IMR-90 (cell line): ENCODE data around the gene PIP4P1. TPM values are rescaled to one million over a fixed set of nuclear protein-coding genes. Genes with fewer than 3 reads are reported as not detected.

ENCODE experiments used
- ATAC-seq: fragments of 200-7000 bp; cut with Tn5 transposase; 2 replicates; pipeline ENCODE4 v1.9.1; 2020; ENCODE audit warnings: low read depth, mild to moderate bottlenecking, moderate library complexity
- BruUV-seq: library from RNA; stranded (reverse); fragments of 400-500 nt; replicated peaks from 2 replicates; lab custom pipeline; 2021; lab: Mats Ljungman, UMichigan
- CTCF ChIA-PET: fragments of 300-600 bp; formaldehyde crosslinking; extraction: SDS; loops from one replicate; lab custom pipeline; 2021; ENCODE audit warnings: antibody characterized with exemption; lab: Yijun Ruan, JAX
- POLR2A ChIA-PET: fragments of 300-600 bp; sonication (Branson Sonifier 250); formaldehyde crosslinking; loops from one replicate; lab custom pipeline; 2022; ENCODE audit warnings: antibody characterized with exemption; ENCODE audit not compliant: unreplicated experiment; lab: Charles Lee
- DNase-seq: peaks from one replicate; pipeline ENCODE4 v3.0.0; 2013
- H2AFZ ChIP-seq: replicated peaks from 2 replicates; pipeline ENCODE3; 2013; ENCODE audit warnings: low read length, mild to moderate bottlenecking; ENCODE audit not compliant: poor library complexity
- H2AK5ac ChIP-seq: 2 replicates; pipeline ENCODE4 v1.6.1; 2013; ENCODE audit warnings: low read depth, low read length, inconsistent platforms
- H2AK9ac ChIP-seq: replicated peaks from 2 replicates; pipeline ENCODE3; 2013; ENCODE audit warnings: mild to moderate bottlenecking, low read depth, low read length, moderate library complexity; ENCODE audit not compliant: poor library complexity
- H2BK120ac ChIP-seq: 2 replicates; pipeline ENCODE4 v1.6.1; 2013; ENCODE audit warnings: low read depth, low read length, inconsistent platforms
- H2BK15ac ChIP-seq: 3 replicates; pipeline ENCODE4 v1.6.1; 2013; ENCODE audit warnings: low read depth, low read length, inconsistent platforms
- H2BK20ac ChIP-seq: 2 replicates; pipeline ENCODE4 v1.6.1; 2013; ENCODE audit warnings: low read depth, mild to moderate bottlenecking, inconsistent platforms, low read length, moderate library complexity
- H2BK5ac ChIP-seq: 2 replicates; pipeline ENCODE4 v1.6.1; 2013; ENCODE audit warnings: mild to moderate bottlenecking, low read depth, low read length, inconsistent platforms; ENCODE audit not compliant: poor library complexity, severe bottlenecking
- H3K14ac ChIP-seq: replicated peaks from 2 replicates; pipeline ENCODE4 v1.6.1; 2013; ENCODE audit warnings: low read depth, low read length, inconsistent platforms
- H3K18ac ChIP-seq: 2 replicates; pipeline ENCODE4 v1.6.1; 2013; ENCODE audit warnings: low read depth, low read length, control low read depth
- H3K23ac ChIP-seq: 2 replicates; pipeline ENCODE4 v1.6.1; 2013; ENCODE audit warnings: low read depth, low read length, inconsistent platforms
- H3K27ac ChIP-seq: 2 replicates; pipeline ENCODE4 v1.5.1; 2013; ENCODE audit warnings: mild to moderate bottlenecking, control low read depth, low read length; ENCODE audit not compliant: insufficient read depth
- H3K27me3 ChIP-seq: 2 replicates; pipeline ENCODE4 v1.6.1; 2013; ENCODE audit warnings: low read length; ENCODE audit not compliant: control insufficient read depth, insufficient read depth
- H3K36me3 ChIP-seq: 2 replicates; pipeline ENCODE4 v1.6.1; 2013; ENCODE audit warnings: low read length, mixed read lengths; ENCODE audit not compliant: control insufficient read depth, insufficient read depth
- H3K4ac ChIP-seq: 2 replicates; pipeline ENCODE4 v1.6.1; 2013; ENCODE audit warnings: low read depth, low read length, inconsistent platforms
- H3K4me1 ChIP-seq: 2 replicates; pipeline ENCODE4 v1.6.1; 2013; ENCODE audit warnings: low read length, mixed read lengths; ENCODE audit not compliant: control insufficient read depth, insufficient read depth
- H3K4me2 ChIP-seq: 2 replicates; pipeline ENCODE4 v1.6.1; 2013; ENCODE audit warnings: low read depth, mild to moderate bottlenecking, control low read depth, low read length, moderate library complexity
- H3K4me3 ChIP-seq: 2 replicates; pipeline ENCODE4 v1.5.1; 2013; ENCODE audit warnings: low read depth, mild to moderate bottlenecking, control low read depth, low read length, moderate library complexity; ENCODE audit not compliant: insufficient read depth
- H3K56ac ChIP-seq: 2 replicates; pipeline ENCODE4 v1.6.1; 2013; ENCODE audit warnings: low read length, inconsistent platforms; ENCODE audit not compliant: insufficient read depth; ENCODE audit errors: extremely low read depth
- H3K79me1 ChIP-seq, 2 experiments: 2 replicates each; pipeline ENCODE4 v1.6.1; 2013; ENCODE audit warnings: low read length in 2 of 2, inconsistent platforms in 1 of 2, low read depth in 1 of 2
- H3K9ac ChIP-seq: 2 replicates; pipeline ENCODE4 v1.6.1; 2013; ENCODE audit warnings: low read depth, low read length, control low read depth
- H3K9me1 ChIP-seq: 2 replicates; pipeline ENCODE4 v1.6.1; 2013; ENCODE audit warnings: low read length, inconsistent platforms; ENCODE audit not compliant: insufficient read depth
- H3K9me3 ChIP-seq: 2 replicates; pipeline ENCODE4 v1.6.1; 2013; ENCODE audit warnings: low read length; ENCODE audit not compliant: control insufficient read depth, insufficient read depth
- H4K20me1 ChIP-seq: 2 replicates; pipeline ENCODE4 v1.6.1; 2013; ENCODE audit warnings: low read length, inconsistent platforms; ENCODE audit not compliant: insufficient read depth
- H4K5ac ChIP-seq: 2 replicates; pipeline ENCODE4 v1.6.1; 2013; ENCODE audit warnings: mild to moderate bottlenecking, low read depth, low read length, control low read depth
- H4K8ac ChIP-seq, 2 experiments: 2 replicates each; pipeline ENCODE4 v1.6.1; 2013; ENCODE audit warnings: low read depth in 2 of 2, low read length in 2 of 2, control low read depth in 1 of 2, inconsistent platforms in 1 of 2
- H4K91ac ChIP-seq: 2 replicates; pipeline ENCODE4 v1.6.1; 2013; ENCODE audit warnings: low read depth, low read length, inconsistent platforms; ENCODE audit not compliant: insufficient read depth
- CEBPB ChIP-seq: IDR thresholded peaks from 2 replicates; pipeline ENCODE4 v1.6.1; 2012; ENCODE audit warnings: low read depth, low read length, improper control_type of control experiment
- POLR2A ChIP-seq: IDR thresholded peaks from 2 replicates; pipeline ENCODE4 v1.6.1; 2012; ENCODE audit warnings: mild to moderate bottlenecking, low read depth, low read length
- RAD21 ChIP-seq: IDR thresholded peaks from 2 replicates; pipeline ENCODE4 v1.6.1; 2012; ENCODE audit warnings: low read length, improper control_type of control experiment
- RCOR1 ChIP-seq: IDR thresholded peaks from 2 replicates; pipeline ENCODE4 v1.6.1; 2012; ENCODE audit warnings: mild to moderate bottlenecking, low read length, improper control_type of control experiment; ENCODE audit not compliant: insufficient replicate concordance
- SMC3 ChIP-seq: fragments of 150-350 bp; IDR thresholded peaks from 2 replicates; pipeline ENCODE4 v1.6.1; 2016; ENCODE audit warnings: low read depth, mild to moderate bottlenecking, antibody characterized with exemption, low read length, moderate library complexity
- WGBS, 2 experiments: methylation state at CpG; one replicate each; pipeline versions ENCODE4 v1.1.5 to v1.1.7; 2013; ENCODE audit warnings: missing lambda C conversion rate in 2 of 2; ENCODE audit not compliant: insufficient read length in 1 of 2; ENCODE audit errors: extremely low coverage in 2 of 2; 5-methylcytosine and 5-hydroxymethylcytosine counted together
- dilution Hi-C: fragments of 300-500 bp; cut with HindIII; formaldehyde crosslinking; loops from one replicate; pipeline ENCODE4 v1.14.3; 2018; ENCODE audit warnings: low sequenced_read_pairs; ENCODE audit not compliant: unreplicated experiment
- in situ Hi-C: fragments of 300-500 bp; cut with MboI; formaldehyde crosslinking; loops from 3 replicates; pipeline ENCODE4 v1.14.3; 2019; ENCODE audit warnings: low sequenced_read_pairs, inconsistent platforms, mixed read lengths
- intact Hi-C: fragments of 100-400 bp; cut with micrococcal nuclease; formaldehyde crosslinking; loops from 2 replicates; pipeline ENCODE4 v1.10.0; 2022
- polyA plus RNA-seq, 3 experiments: library from polyadenylated mRNA; depleted of rRNA; stranded (reverse); fragments of >200 nt; gene quantifications; 2 replicates each; pipeline ENCODE4 v1.2.3, GENCODE V29; 2012; ENCODE audit warnings: low replicate concordance in 1 of 3
- total RNA-seq: library from RNA; depleted of rRNA; stranded (reverse); fragments of >200 nt; gene quantifications from 2 replicates; pipeline ENCODE4 v1.2.3, GENCODE V29; 2012
- TF ChIP-seq, protein P1 (sequence below): conservative IDR thresholded peaks from 2 replicates; pipeline ENCODE4 v1.5.1; 2012; ENCODE audit warnings: mild to moderate bottlenecking, low read depth, low read length, improper control_type of control experiment

The PIP4P1 gene
- total and polyA plus RNA-seq, 2 of the 4 experiments (the other 2 are of a cell fraction), result 15.2 to 27.8 TPM

GRCh38 chr14:20415782-20416206 lies 45.4 kb downstream of the PIP4P1 start:
- H4K8ac ChIP-seq, result peak overlapping the region in 1 of 2 experiments; percentile 41; a peak in 1 of 4 replicates
- dilution Hi-C loops, result no loop called here
- H3K4me2 ChIP-seq, result no peak overlapping the region
- H3K4me3 ChIP-seq, result no peak overlapping the region
- no peak overlapping the region for H2AK5ac ChIP-seq
- H4K91ac ChIP-seq, result no peak overlapping the region
- H4K5ac ChIP-seq, result peak overlapping the region; percentile 75; the same call in 1 of the 2 replicates
- TF ChIP-seq RAD21 (peak; percentile 51), RCOR1 (no peak), POLR2A (no peak), SMC3 (peak; percentile 53), CEBPB (peak; percentile 39; the same call in 1 of the 2 replicates)
- TF ChIP-seq, protein P1, sequence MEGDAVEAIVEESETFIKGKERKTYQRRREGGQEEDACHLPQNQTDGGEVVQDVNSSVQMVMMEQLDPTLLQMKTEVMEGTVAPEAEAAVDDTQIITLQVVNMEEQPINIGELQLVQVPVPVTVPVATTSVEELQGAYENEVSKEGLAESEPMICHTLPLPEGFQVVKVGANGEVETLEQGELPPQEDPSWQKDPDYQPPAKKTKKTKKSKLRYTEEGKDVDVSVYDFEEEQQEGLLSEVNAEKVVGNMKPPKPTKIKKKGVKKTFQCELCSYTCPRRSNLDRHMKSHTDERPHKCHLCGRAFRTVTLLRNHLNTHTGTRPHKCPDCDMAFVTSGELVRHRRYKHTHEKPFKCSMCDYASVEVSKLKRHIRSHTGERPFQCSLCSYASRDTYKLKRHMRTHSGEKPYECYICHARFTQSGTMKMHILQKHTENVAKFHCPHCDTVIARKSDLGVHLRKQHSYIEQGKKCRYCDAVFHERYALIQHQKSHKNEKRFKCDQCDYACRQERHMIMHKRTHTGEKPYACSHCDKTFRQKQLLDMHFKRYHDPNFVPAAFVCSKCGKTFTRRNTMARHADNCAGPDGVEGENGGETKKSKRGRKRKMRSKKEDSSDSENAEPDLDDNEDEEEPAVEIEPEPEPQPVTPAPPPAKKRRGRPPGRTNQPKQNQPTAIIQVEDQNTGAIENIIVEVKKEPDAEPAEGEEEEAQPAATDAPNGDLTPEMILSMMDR, result peak; percentile 67
- H3K4me1 ChIP-seq, result peaks cover 5% of the 10 kb centered on the region
- ATAC-seq, result peak; percentile 30
- no CpG with 5 or more reads among the region's 3 CpGs for WGBS, 2 experiments
- no peak overlapping the region for H3K18ac ChIP-seq
- H3K27ac ChIP-seq, result no peak overlapping the region
- H2AK9ac ChIP-seq, result peak overlapping the region; percentile 85
- no peaks in the 10 kb centered on the region for H3K36me3 ChIP-seq
- H3K23ac ChIP-seq, result no peak overlapping the region
- ChIA-PET POLR2A (no interaction called here), CTCF (interaction anchor here (0.6 to 1.7 kb wide), 10 partner anchors 9 to 204 kb away, joined by 3 to 12 read pairs (median 5); partner anchors contain the start of genes APEX1 and OSGEP)
- DNase-seq, result peak; percentile 61
- no peak overlapping the region for H2BK15ac ChIP-seq
- H3K27me3 ChIP-seq, result 0 out of 2 replicates have a peak, but pooled peaks cover 2% of the 10 kb centered on the region
- intact Hi-C loops, result loop anchor here (1.0 kb wide), 1 partner anchor 194 kb away; no protein-coding TSS in a partner anchor
- H3K9me1 ChIP-seq, result 0 out of 2 replicates have a peak, but pooled peaks cover 4% of the 10 kb centered on the region
- H2BK120ac ChIP-seq, result no peak overlapping the region
- H4K20me1 ChIP-seq, result no peaks in the 10 kb centered on the region
- H3K79me1 ChIP-seq, result peaks cover 4 to 17% of the 10 kb centered on the region in 2 experiments; a peak in 3 of 4 replicates
- H2BK20ac ChIP-seq, result no peak overlapping the region
- in situ Hi-C loops, result loop anchor here (10.0 kb wide), 1 partner anchor 269 kb away; the partner anchor contains the start of genes ANG and RNASE4
- H2AFZ ChIP-seq, result peak overlapping the region; percentile 52
- H3K56ac ChIP-seq, result no peak overlapping the region
- no peak overlapping the region for H3K4ac ChIP-seq
- no peak overlapping the region for H3K9ac ChIP-seq
- no TSS peak for BruUV-seq
- no peaks in the 10 kb centered on the region for H3K9me3 ChIP-seq
- no peak overlapping the region for H3K14ac ChIP-seq
- no peak overlapping the region for H2BK5ac ChIP-seq
